T-cell (primary cell): ENCODE results near the gene NRAP. TPM values are rescaled to one million over a fixed set of nuclear protein-coding genes. Genes with fewer than 3 reads are reported as not detected.

ENCODE experiments used
- ATAC-seq, 4 experiments: fragments of 200-7000 bp in 3 of 4; fragments of 150-1000 bp in 1 of 4; cut with Tn5 transposase; replicated peaks in 1 of 4; 1 replicate in 3 of 4; 2 replicates in 1 of 4; pipeline ENCODE4 v1.10.0; 2021; ENCODE audit warnings: moderate library complexity in 3 of 4, mild to moderate bottlenecking in 2 of 4, moderate number of reproducible peaks in 1 of 4
- CTCF ChIA-PET, 2 donors: fragments of 300-600 bp; sonication (Branson Sonifier 250); formaldehyde crosslinking; loops; one replicate each; lab custom pipeline; 2022; ENCODE audit warnings: antibody characterized with exemption in 2 of 2; lab: Charles Lee
- POLR2A ChIA-PET, 2 donors: fragments of 300-600 bp; sonication (Branson Sonifier 250); formaldehyde crosslinking; loops; one replicate each; lab custom pipeline; 2022; ENCODE audit warnings: antibody characterized with exemption in 2 of 2; lab: Charles Lee
- DNase-seq, 35 experiments: peaks; one replicate each; pipeline versions ENCODE4 v3.0.0 to v3.0.0-alpha.2; 2013 to 2023
- H3K27ac ChIP-seq: one replicate; pipeline ENCODE4 v1.5.1; 2013; ENCODE audit warnings: low read length
- H3K27me3 ChIP-seq, 2 experiments: replicated peaks in 1 of 2; 1 replicate in 1 of 2; 2 replicates in 1 of 2; pipeline versions ENCODE4 v1.6.1 to v1.7.0; 2013; ENCODE audit warnings: low read length in 1 of 2, mixed read lengths in 1 of 2; ENCODE audit not compliant: control insufficient read depth in 2 of 2, insufficient read depth in 2 of 2; ENCODE audit errors: extremely low read depth in 1 of 2
- H3K36me3 ChIP-seq, 2 donors: 1 replicate in 1 of 2; 2 replicates in 1 of 2; pipeline versions ENCODE4 v1.6.1 to v1.7.0; 2013; ENCODE audit warnings: low read length in 1 of 2; ENCODE audit not compliant: control insufficient read depth in 2 of 2, insufficient read depth in 1 of 2; ENCODE audit errors: extremely low read depth in 1 of 2
- H3K4me1 ChIP-seq, 2 experiments: 1 replicate in 1 of 2; 2 replicates in 1 of 2; pipeline versions ENCODE4 v1.6.1 to v1.7.0; 2013; ENCODE audit warnings: low read length in 2 of 2, mixed read lengths in 1 of 2; ENCODE audit not compliant: insufficient read depth in 2 of 2, control insufficient read depth in 1 of 2; ENCODE audit errors: extremely low read depth in 1 of 2
- H3K4me3 ChIP-seq, 2 donors: 1 replicate in 1 of 2; 2 replicates in 1 of 2; pipeline versions ENCODE4 v1.5.1 to v1.7.0; 2013; ENCODE audit warnings: mild to moderate bottlenecking in 2 of 2, low read length in 1 of 2, moderate library complexity in 1 of 2; ENCODE audit not compliant: control insufficient read depth in 1 of 2; ENCODE audit errors: extremely low read depth in 1 of 2
- H3K9me3 ChIP-seq: 2 replicates; pipeline ENCODE4 v1.7.0; 2013
- H3K27ac Mint-ChIP-seq, 2 donors: one replicate each; pipeline ENCODE4 v1.8.0; 2020 to 2021; ENCODE audit warnings: mild to moderate bottlenecking in 2 of 2, mixed read lengths in 2 of 2
- H3K27me3 Mint-ChIP-seq, 2 donors: one replicate each; pipeline ENCODE4 v1.8.0; 2021 to 2022; ENCODE audit warnings: mixed read lengths in 2 of 2
- H3K36me3 Mint-ChIP-seq: one replicate; pipeline ENCODE4 v1.8.0; 2021; ENCODE audit warnings: mixed read lengths
- H3K4me1 Mint-ChIP-seq, 3 donors: one replicate each; pipeline ENCODE4 v1.8.0; 2020 to 2022; ENCODE audit warnings: mixed read lengths in 3 of 3, mild to moderate bottlenecking in 1 of 3
- H3K4me3 Mint-ChIP-seq, 3 donors: one replicate each; pipeline ENCODE4 v1.8.0; 2020 to 2022; ENCODE audit warnings: mild to moderate bottlenecking in 3 of 3, mixed read lengths in 3 of 3, moderate library complexity in 3 of 3
- H3K9me3 Mint-ChIP-seq, 3 donors: one replicate each; pipeline ENCODE4 v1.8.0; 2020 to 2022; ENCODE audit warnings: mixed read lengths in 3 of 3
- WGBS: methylation state at CpG from one replicate; pipeline ENCODE4 v1.1.5; 2013; ENCODE audit warnings: missing lambda C conversion rate; ENCODE audit not compliant: insufficient coverage; 5-methylcytosine and 5-hydroxymethylcytosine counted together
- total RNA-seq, 35 experiments: library from RNA in 6 of 35; stranded (reverse) in 6 of 35; fragments of 120-200 nt in 1 of 35; gene quantifications; one replicate each; pipeline versions ENCODE4 v1.2.1 to v1.2.4 and lab custom pipeline; 2013 to 2026

The NRAP gene
- total RNA-seq, 5 donors from 2014 or later (not counting 1 experiment from before 2014, with no cell fraction given): not detected

GRCh38 chr10:113680190-113681111 lies 16.6 kb upstream of the NRAP start:
- Histone ChIP-seq H3K36me3 (no peaks in the 10 kb centered on the region), H3K27me3 (no peaks in the 10 kb centered on the region), H3K4me1 (peaks cover 5 to 22% of the 10 kb centered on the region in 2 experiments), H3K4me3 (peak overlapping the region; percentile 65 to 100), H3K27ac (peak overlapping the region; percentile 92), H3K9me3 (no peaks in the 10 kb centered on the region)
- ATAC-seq (peak; percentile 22 to 32 (median 26)), DNase-seq (peak in 20 of 35 experiments; percentile 2 to 47 (median 12))
- Mint-ChIP-seq H3K36me3 (peaks cover 23% of the 10 kb centered on the region), H3K4me1 (peaks cover 50 to 61% (median 56%) of the 10 kb centered on the region in 3 donors), H3K4me3 (peak overlapping the region; percentile 93 to 97 (median 96)), H3K27ac (peak overlapping the region; percentile 94 to 95), H3K9me3 (peaks cover 8 to 15% (median 10%) of the 10 kb centered on the region in 3 donors), H3K27me3 (no peaks in the 10 kb centered on the region)
- ChIA-PET CTCF (no interaction called here), POLR2A (no interaction called here)
- WGBS: 0% methylated on average over 13 of the region's 28 CpGs

DNA sequence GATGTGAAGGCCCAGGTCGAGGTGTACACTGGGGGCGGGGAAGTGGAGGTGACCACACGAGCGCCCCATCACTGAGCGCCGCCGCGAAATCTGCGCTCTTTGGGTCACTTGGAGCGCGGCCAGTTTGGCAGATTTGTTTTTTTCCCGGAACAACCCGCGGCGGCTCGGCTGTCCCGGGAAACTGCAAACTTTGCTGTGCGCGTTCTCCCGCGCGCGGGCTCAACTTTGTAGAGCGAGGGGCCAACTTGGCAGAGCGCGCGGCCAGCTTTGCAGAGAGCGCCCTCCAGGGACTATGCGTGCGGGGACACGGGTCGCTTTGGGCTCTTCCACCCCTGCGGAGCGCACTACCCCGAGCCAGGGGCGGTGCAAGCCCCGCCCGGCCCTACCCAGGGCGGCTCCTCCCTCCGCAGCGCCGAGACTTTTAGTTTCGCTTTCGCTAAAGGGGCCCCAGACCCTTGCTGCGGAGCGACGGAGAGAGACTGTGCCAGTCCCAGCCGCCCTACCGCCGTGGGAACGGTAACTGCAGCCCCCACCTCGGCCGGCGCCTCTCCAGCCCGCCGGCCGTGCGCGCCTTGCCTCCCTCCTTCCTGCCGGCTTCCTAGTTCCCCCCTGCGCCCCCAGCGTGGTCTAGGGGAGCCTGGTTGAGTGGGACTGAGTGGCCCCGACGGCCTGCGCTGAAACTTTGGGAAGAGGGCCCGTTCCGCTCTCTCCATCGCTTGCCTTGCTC lies 15.8 kb upstream of the NRAP start, which contains the start of gene CASP7:
Gene CASP7, plus strand, starts transcription at position 450 of the 727 bp plus-strand sequence. CDS start 17,582 bp downstream, outside the sequence.
- Mint-ChIP-seq H3K36me3 (peaks cover 17% of the 10 kb centered on the region), H3K27ac (peak within 1 kb of the TSS; percentile 94 to 95), H3K4me1 (peaks cover 46 to 52% (median 51%) of the 10 kb centered on the region in 3 donors), H3K9me3 (peaks cover 4 to 7% (median 4%) of the 10 kb centered on the region in 3 donors), H3K4me3 (peak within 1 kb of the TSS; percentile 93 to 97 (median 96)), H3K27me3 (no peaks in the 10 kb centered on the region)
- H3K9me3 ChIP-seq: no peaks in the 10 kb centered on the region
- H3K27me3 ChIP-seq: no peaks in the 10 kb centered on the region
- H3K27ac ChIP-seq: peak within 1 kb of the TSS; percentile 92
- ChIA-PET CTCF (no interaction called here), POLR2A (no interaction called here)
- H3K36me3 ChIP-seq: no peaks in the 10 kb centered on the region
- peak within 1 kb of the TSS; percentile 65 to 100 for H3K4me3 ChIP-seq
- peak; percentile 56 to 86 (median 72) for DNase-seq
- H3K4me1 ChIP-seq: peaks cover 5 to 22% of the 10 kb centered on the region in 2 experiments
- peak; percentile 84 to 90 (median 89) for ATAC-seq
- under 1% methylated on average over 59 of the region's 68 CpGs for WGBS

GRCh38 chr10:113666682-113667252 lies 2.9 kb upstream of the NRAP start:
- H3K27me3 Mint-ChIP-seq: peaks cover 13 to 18% of the 10 kb centered on the region in 2 donors
- ATAC-seq (no peak), DNase-seq (no peak)
- CTCF ChIA-PET: interaction anchor here in 1 of 2 donors (0.7 kb wide), 1 partner anchor 554 kb away, joined by 3 read pairs; no protein-coding TSS in a partner anchor
- no peak overlapping the region for H3K4me3 ChIP-seq
- WGBS: 80% methylated on average over 1 of the region's 5 CpGs
- H3K9me3 Mint-ChIP-seq: peaks cover 0 to 14% (median 5%) of the 10 kb centered on the region in 3 donors
- H3K9me3 ChIP-seq: no peaks in the 10 kb centered on the region
- no peaks in the 10 kb centered on the region for H3K4me1 Mint-ChIP-seq
- no peaks in the 10 kb centered on the region for H3K4me1 ChIP-seq
- H3K36me3 ChIP-seq: no peaks in the 10 kb centered on the region
- no peak overlapping the region for H3K4me3 Mint-ChIP-seq
- H3K27ac Mint-ChIP-seq: no peak overlapping the region
- peaks cover 5% of the 10 kb centered on the region for H3K36me3 Mint-ChIP-seq
- H3K27ac ChIP-seq: no peak overlapping the region
- H3K27me3 ChIP-seq: peaks cover 0 to 10% of the 10 kb centered on the region in 2 experiments
- POLR2A ChIA-PET: no interaction called here

GRCh38 chr10:113665806-113666354 lies 2.0 kb upstream of the NRAP start:
- DNase-seq: no peak
- POLR2A ChIA-PET: no interaction called here
- H3K27me3 Mint-ChIP-seq: peaks cover 11 to 12% of the 10 kb centered on the region in 2 donors
- CTCF ChIA-PET: no interaction called here
- H3K4me3 ChIP-seq: no peak overlapping the region
- H3K27ac Mint-ChIP-seq: no peak overlapping the region
- H3K4me3 Mint-ChIP-seq: no peak overlapping the region
- H3K4me1 ChIP-seq: no peaks in the 10 kb centered on the region
- H3K9me3 Mint-ChIP-seq: peaks cover 0 to 10% (median 4%) of the 10 kb centered on the region in 3 donors
- ATAC-seq: no peak
- WGBS: 86% methylated on average over 5 of the region's 6 CpGs
- peaks cover 0 to 6% of the 10 kb centered on the region in 2 experiments for H3K27me3 ChIP-seq
- peaks cover 5% of the 10 kb centered on the region for H3K36me3 Mint-ChIP-seq
- no peaks in the 10 kb centered on the region for H3K4me1 Mint-ChIP-seq
- H3K27ac ChIP-seq: no peak overlapping the region
- H3K36me3 ChIP-seq: no peaks in the 10 kb centered on the region
- no peaks in the 10 kb centered on the region for H3K9me3 ChIP-seq

DNA sequence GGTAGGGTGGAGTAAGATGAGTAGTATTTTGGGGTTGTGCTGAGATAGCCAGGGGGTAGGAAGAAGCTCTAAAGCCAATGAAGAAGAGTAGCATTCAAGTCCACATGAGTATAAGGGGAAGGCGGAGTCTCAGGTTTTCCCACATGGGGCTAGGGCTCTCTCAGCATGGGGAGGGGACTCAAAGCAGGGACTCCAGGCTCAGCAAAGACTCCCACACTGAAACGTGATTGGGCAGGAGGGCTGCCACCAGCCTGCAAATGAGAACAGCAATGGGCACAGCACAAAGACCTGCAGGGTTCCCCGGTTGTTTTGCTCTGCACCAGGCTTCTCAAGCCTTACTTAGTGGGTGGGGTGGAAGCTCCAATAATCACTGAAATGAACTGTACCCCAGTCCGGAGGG lies 1.5 kb upstream of the NRAP start:
- DNase-seq: no peak
- 91% methylated on average over 4 of the region's 4 CpGs for WGBS
- Mint-ChIP-seq H3K4me1 (no peaks in the 10 kb centered on the region), H3K27ac (no peak overlapping the region), H3K4me3 (no peak overlapping the region), H3K27me3 (peaks cover 7 to 12% of the 10 kb centered on the region in 2 donors), H3K36me3 (peaks cover 4% of the 10 kb centered on the region), H3K9me3 (peaks cover 0 to 5% (median 0%) of the 10 kb centered on the region in 3 donors)
- no peaks in the 10 kb centered on the region for H3K36me3 ChIP-seq
- ChIA-PET CTCF (no interaction called here), POLR2A (no interaction called here)
- H3K27ac ChIP-seq: no peak overlapping the region
- peaks cover 0 to 1% of the 10 kb centered on the region in 2 experiments for H3K27me3 ChIP-seq
- H3K9me3 ChIP-seq: no peaks in the 10 kb centered on the region
- ATAC-seq: no peak
- no peak overlapping the region for H3K4me3 ChIP-seq
- H3K4me1 ChIP-seq: no peaks in the 10 kb centered on the region
